Measurements from ENCODE around the gene GALNT2.
A peak's percentile ranks its signal among the peaks of the same experiment; 100 is the strongest.

The GALNT2 gene

GRCh38 chr1:230136453-230137336, 69.7 kb downstream of the GALNT2 start:
- no peak for DNase-seq

- no peak for DNase-seq
Measured at GRCh38 chr1:230137337-230137815, 70.3 kb downstream of the GALNT2 start.

GRCh38 chr1:230138561-230139239, 71.7 kb downstream of the GALNT2 start:
- DNase-seq = no peak

DNA sequence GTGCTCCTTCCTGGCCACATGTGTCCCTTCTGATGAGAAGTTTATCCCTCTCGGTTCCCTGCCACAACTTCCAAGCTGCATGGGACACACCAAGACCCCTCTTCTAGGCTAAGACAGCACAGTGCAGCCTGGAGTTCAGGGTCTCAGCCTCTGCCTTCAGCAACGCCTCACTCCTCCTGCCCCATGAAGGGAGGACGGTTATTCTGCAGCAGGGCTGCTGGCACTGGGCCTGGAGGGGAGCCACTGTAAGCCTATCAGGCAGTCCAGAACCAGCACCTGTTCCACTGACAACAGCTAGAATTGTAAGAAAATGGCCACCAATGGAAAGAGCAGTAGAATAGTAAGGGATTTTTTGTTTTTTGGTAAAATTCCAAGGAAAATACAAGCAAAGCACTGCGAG, 72.3 kb downstream of the GALNT2 start:
- no peak for DNase-seq

GRCh38 chr1:230139741-230140140, 72.7 kb downstream of the GALNT2 start:
- DNase-seq = no peak

- no peak for DNase-seq
Measured at GRCh38 chr1:230140221-230141020, 73.4 kb downstream of the GALNT2 start.

DNA sequence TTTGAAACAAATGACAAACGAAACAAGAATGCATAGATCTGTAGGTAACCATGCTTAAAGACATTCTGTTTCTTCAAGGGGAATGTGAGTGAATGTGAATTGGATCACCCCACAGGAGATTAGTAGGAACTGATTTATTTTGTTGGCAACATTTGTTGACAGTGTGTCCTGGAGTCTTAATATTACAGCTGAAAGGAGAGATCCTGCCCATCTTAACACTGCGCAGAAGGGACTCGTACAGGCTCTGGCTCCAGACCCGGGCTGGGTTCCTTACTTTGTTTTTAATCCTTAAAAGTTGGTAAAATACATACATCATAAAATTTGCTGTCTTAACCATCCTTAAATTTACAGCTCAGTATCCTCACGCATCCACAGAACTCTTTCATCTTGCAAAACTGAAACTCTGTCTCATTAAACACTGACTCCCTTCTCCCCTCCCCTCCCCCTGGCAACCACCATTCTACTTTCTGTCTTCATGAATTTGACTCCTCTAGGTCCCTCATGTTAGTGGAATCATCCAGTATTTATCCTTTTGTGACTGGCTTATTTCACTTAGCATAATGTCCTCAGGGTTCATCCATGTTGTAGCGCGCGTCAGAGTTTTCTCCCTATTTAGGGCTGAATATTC, 74.1 kb downstream of the GALNT2 start:
- DNase-seq = no peak

DNA sequence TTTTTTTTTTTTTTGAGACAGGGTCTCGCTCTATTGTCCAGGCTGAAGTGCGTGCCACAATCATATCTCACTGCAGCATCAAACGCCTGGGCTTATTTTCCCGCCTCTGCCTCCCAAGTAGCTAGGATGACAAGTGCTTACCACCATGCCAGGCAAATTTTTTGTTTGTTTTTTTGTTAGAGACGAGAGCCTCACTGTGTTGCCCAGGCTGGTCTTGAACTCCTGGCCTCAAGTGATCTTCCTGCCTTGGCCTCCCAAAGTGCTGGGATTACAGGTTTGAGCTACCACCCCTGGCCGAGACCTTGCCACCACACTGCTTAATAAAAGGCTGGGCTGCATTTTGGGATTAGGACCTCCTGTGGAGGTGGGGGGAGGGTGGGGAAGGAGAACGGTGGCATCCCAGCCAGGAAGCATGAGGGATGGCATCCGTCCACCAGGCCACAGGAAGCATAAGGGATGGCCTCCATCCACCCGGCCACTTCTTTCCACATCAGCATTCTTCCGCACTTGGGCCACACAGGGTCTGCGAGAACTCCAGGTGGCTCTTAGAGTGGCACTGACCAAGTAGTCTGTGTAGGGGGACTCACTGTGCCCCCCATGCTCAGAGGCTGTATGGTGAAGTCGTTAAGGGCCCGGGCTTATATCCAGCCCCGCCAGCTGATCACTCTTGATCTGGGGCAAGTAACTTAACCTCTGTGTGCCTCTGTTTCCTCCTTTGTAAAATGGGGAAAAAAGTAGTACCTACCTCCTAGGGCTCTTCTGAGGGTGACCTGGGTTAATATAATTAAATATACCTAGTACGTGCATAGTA, 75.0 kb downstream of the GALNT2 start:
- no peak for DNase-seq

GRCh38 chr1:230142608-230143210, 75.7 kb downstream of the GALNT2 start:
- DNase-seq = no peak

DNA sequence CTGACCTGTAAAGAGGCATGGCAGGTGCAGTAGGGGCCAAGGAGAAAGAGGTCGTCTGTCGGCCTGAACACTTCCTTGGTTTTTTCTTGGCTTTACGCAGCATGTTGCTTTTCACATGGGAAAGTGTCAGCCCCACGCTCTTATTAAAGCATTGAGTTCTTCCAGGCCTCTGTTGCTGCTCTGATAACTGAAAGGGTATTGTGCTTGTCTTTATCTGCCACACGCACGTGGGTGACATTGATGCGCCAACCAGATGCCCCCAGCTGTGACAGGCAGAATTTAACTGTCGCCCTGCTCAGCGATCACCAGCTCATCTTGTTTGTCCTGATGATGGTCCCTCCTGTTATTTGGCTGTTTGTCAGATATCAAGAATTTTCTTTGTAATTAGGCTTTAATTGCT, 76.5 kb downstream of the GALNT2 start:
- no peak for DNase-seq

GRCh38 chr1:230144010-230144614, 77.1 kb downstream of the GALNT2 start:
- no peak for DNase-seq

GRCh38 chr1:230144758-230145504, 77.9 kb downstream of the GALNT2 start:
- DNase-seq = no peak

DNA sequence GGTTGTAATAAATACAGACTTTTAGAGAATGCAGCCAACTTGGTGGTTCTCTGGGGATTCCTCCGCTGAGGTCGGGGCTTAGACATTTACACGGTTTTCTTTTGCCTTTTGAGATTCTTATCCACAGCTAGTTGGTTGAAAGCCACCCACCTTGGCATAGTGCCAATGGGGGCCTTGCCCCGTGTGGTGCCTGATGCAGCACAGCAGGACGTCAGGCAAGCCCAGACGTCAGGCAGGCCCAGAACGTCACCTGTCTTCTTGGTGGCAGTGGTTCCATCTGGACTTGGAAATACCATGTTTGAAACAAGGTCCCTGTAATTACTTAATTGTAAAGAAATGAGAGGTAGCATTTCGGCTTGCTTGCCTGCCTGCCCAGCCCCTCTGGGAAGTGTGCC, 78.5 kb downstream of the GALNT2 start:
- DNase-seq = no peak

GRCh38 chr1:230145953-230146476, 79.0 kb downstream of the GALNT2 start:
- peak; percentile 39 for DNase-seq

DNA sequence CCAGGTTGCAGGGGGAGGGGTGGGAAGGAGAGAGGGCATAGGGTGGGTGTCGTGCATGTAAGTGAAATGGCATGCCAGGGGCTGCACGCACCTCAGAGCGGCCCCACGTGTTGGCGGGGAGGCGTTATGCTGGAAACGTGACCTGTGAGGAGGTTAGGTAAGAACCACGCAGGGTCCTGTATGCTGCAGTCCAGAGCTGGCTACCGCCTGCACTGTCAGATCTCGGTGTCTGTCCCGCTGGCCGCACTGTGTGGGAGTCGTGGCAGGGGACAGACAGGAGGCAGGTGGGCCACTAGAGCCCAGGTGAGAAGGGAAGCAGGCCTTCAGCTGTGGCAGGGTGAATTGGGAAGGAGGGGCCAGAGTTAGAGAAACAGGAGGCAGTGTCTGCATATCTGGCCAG, 79.7 kb downstream of the GALNT2 start:
- no peak for DNase-seq

DNA sequence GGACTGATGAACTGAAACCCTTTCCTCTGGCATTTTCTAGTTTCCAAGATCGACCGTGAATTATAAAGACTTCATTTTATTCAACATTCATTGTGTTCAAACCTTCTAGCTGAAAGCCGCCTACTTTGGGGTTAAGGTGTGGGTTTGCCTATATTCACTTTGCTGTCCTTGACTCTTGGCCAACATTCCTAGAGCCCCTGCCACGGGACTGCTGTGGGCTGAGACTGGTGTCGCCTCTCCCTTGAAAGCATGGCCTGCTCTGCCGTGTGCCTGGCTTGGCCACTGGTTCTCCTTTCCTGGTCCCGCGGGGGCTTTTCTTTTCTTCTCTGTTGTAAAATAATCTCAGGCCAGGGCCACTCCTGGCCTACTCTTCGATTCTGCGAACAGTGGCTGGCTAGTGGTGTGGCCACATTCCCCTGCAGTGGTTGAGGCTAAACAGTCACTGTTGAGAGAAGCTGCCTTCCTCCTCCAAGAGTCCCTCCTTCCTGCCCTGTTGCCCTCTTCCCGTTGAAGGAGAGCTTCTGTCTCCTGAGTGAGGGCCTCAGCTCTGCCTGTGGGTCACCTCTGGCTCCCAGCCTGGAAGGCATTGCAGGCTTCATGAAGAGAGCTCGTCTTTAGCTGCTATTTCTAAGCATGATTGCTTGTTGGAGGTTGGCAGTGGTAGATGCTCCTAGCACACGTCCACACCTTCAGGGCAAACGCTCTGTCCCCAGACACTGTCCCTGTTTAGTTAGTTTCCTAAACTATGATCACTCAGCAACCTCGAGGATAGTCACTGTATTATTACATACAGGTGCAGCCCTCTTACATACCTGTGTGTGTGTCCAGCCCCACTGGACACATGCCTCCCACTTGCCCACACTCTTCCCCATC, 80.5 kb downstream of the GALNT2 start:
- no peak for DNase-seq

DNA sequence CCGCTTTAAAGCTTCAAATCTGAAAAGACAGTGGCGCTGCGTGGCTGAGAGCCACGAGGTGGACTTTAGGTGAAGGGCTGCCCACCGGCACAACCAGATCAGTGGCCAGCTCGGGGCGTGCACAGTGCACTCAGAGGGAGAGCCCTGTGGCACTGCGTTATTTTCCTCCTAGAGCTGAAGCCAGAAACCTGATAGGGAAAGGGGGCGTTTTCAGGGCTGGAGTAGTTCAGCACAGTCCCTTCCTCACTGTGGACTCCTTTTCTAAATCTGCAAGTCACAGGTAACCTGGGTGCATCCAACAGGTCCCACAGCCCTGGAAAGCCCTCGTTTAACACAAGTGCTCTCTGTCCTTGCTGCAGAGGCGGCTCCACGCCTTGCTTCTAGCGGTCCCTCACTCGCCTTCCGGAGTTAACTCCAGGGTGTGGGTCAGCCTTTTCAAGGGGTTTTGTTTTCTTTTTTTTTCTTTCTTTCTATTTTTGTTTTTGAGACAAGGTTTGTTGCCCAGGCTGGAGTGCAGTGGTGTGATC, 81.2 kb downstream of the GALNT2 start:
- no peak for DNase-seq

GRCh38 chr1:230148768-230149469, 81.9 kb downstream of the GALNT2 start:
- DNase-seq = no peak
